Measurements from ENCODE around the gene LBX1. TPM values are rescaled to one million over a fixed set of nuclear protein-coding genes. Genes with fewer than 3 reads are reported as not detected.

LBX1 gene
- total RNA-seq, 4 donors from 2014 or later, result not detected

DNA sequence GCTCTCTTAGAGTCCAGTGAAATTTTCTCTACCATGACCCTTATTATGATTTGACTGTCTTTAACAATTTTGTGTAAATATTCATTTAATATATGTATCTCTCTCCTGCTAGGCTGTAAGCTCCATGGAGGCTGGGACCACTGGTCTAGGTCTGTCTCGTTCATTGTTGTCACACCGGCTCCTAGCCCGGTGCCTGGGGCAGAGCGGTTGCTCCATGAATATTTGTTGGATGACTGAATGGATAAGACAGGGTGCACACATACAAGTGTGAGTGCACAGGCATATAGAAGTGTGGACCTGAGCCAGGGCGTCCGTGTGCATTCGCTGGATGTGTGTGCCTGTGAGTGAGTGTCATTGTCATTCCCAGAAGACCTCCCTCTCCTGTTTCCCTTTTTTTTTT lies 20.9 kb upstream of the LBX1 start:
- Histone ChIP-seq H3K4me3 (no peak overlapping the region), H3K36me3 (no peaks in the 10 kb centered on the region), H3K27me3 (peaks cover 65% of the 10 kb centered on the region), H3K9me3 (no peaks in the 10 kb centered on the region), H3K4me1 (no peaks in the 10 kb centered on the region), H3K27ac (no peak overlapping the region)
- no peak for TF ChIP-seq POLR2AphosphoS5 (IDR thresholded peaks at IDR 0.05)
- no peak for TF ChIP-seq POLR2A (IDR thresholded peaks at IDR 0.05)
- 65% methylated on average over 7 of the region's 7 CpGs for WGBS
- no peak for DNase-seq (ENCODE audit: low spot score in 2 of 2)

DNA sequence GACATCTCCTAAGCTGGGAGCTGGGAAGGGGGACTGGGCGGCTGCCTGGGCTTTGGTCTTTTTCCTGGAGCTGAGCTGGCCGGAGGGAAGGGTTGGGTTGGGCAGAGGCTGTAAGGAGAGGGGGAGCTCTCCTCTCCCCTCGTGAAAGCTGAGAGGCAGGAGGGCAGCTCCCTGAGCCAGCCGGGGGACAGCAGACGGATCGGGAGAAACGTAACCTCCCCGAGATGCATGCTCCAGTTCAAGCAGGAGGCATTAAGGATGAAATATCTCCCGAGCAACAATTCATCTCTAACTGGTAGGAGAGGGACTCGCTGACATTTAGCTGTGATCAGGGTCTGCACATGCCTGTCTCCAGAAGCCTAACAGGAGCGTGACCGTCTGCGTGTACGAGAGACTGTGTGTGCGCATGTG lies 19.9 kb upstream of the LBX1 start:
- no peak overlapping the region for H3K27ac ChIP-seq
- H3K4me1 ChIP-seq, result no peaks in the 10 kb centered on the region
- TF ChIP-seq POLR2A (IDR thresholded peaks at IDR 0.05) (no peak), EP300 (IDR thresholded peaks at IDR 0.05) (no peak), POLR2AphosphoS5 (IDR thresholded peaks at IDR 0.05) (no peak)
- TF ChIP-seq, protein P1, sequence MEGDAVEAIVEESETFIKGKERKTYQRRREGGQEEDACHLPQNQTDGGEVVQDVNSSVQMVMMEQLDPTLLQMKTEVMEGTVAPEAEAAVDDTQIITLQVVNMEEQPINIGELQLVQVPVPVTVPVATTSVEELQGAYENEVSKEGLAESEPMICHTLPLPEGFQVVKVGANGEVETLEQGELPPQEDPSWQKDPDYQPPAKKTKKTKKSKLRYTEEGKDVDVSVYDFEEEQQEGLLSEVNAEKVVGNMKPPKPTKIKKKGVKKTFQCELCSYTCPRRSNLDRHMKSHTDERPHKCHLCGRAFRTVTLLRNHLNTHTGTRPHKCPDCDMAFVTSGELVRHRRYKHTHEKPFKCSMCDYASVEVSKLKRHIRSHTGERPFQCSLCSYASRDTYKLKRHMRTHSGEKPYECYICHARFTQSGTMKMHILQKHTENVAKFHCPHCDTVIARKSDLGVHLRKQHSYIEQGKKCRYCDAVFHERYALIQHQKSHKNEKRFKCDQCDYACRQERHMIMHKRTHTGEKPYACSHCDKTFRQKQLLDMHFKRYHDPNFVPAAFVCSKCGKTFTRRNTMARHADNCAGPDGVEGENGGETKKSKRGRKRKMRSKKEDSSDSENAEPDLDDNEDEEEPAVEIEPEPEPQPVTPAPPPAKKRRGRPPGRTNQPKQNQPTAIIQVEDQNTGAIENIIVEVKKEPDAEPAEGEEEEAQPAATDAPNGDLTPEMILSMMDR (IDR thresholded peaks at IDR 0.05), result no peak
- no peak for DNase-seq (ENCODE audit: low spot score in 2 of 2)
- no peaks in the 10 kb centered on the region for H3K9me3 ChIP-seq
- peaks cover 65% of the 10 kb centered on the region for H3K27me3 ChIP-seq
- 30% methylated on average over 15 of the region's 15 CpGs for WGBS
- H3K36me3 ChIP-seq, result no peaks in the 10 kb centered on the region
- H3K4me3 ChIP-seq, result no peak overlapping the region

DNA sequence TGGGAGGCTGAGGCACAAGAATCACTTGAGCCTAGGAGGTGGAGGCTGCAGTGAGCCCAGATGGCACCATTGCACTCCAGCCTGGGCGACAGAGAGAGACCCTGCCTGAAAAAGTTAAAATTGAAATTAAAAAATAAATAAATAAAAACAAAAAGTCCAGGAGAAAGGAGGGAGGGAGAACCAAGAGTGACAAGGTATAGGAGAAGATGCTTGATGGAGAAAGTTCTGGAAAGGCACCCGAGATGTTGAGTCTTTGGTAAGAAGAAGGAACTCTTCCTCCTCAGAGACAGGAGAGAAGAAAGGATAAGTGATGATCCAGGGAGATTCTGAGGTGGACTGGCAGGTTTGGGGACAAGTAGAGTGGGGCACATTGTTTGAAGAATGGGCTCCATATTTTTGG lies 17.4 kb upstream of the LBX1 start:
- 91% methylated on average over 2 of the region's 2 CpGs for whole genome bisulfite sequencing
- H3K27ac ChIP-seq, result no peak overlapping the region
- H3K27me3 ChIP-seq, result peaks cover 73% of the 10 kb centered on the region
- no peaks in the 10 kb centered on the region for H3K4me1 ChIP-seq
- H3K36me3 ChIP-seq, result no peaks in the 10 kb centered on the region
- H3K9me3 ChIP-seq, result no peaks in the 10 kb centered on the region
- no peak for DNase-seq (ENCODE audit: low spot score in 2 of 2)
- no peak for TF ChIP-seq POLR2A (IDR thresholded peaks at IDR 0.05)
- no peak for TF ChIP-seq EP300 (IDR thresholded peaks at IDR 0.05)
- TF ChIP-seq, protein P1 (IDR thresholded peaks at IDR 0.05), result no peak
- no peak for TF ChIP-seq POLR2AphosphoS5 (IDR thresholded peaks at IDR 0.05)
- H3K4me3 ChIP-seq, result no peak overlapping the region

DNA sequence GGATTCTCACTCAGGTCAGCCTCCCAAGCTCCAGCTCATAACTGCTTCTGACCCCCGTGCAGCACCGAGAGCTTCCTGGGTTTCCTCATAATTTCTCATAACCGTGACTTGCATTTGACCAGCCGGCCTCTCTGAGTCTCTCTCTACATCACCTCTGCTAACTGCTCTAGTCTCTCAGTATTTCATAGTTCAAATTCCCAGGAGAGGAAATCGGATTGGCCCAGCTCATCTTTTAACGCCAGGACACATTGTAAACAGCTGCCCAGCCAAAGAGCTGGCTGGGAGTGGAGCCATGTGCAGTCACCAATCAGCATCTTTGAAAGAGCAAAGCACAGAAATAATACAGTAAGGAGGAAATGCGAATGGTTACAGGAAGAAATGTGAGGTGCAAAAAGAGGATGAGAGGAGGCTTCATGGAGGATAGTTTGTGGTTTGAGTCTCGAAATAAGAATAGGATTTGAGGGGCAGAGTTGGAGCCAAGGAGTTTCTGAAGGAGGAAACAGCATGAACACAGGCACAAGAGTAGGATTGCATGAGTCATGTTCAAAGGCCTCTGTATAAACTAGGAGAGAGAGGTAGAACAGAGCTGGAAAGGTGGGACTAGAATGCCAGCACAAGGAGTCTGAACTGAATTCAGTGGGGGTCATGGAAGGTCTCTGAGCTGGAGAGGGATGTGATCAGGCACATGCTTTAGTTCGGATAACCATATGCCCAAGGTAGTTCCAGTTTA lies 15.2 kb upstream of the LBX1 start:
- 54% methylated on average over 9 of the region's 9 CpGs for WGBS

DNA sequence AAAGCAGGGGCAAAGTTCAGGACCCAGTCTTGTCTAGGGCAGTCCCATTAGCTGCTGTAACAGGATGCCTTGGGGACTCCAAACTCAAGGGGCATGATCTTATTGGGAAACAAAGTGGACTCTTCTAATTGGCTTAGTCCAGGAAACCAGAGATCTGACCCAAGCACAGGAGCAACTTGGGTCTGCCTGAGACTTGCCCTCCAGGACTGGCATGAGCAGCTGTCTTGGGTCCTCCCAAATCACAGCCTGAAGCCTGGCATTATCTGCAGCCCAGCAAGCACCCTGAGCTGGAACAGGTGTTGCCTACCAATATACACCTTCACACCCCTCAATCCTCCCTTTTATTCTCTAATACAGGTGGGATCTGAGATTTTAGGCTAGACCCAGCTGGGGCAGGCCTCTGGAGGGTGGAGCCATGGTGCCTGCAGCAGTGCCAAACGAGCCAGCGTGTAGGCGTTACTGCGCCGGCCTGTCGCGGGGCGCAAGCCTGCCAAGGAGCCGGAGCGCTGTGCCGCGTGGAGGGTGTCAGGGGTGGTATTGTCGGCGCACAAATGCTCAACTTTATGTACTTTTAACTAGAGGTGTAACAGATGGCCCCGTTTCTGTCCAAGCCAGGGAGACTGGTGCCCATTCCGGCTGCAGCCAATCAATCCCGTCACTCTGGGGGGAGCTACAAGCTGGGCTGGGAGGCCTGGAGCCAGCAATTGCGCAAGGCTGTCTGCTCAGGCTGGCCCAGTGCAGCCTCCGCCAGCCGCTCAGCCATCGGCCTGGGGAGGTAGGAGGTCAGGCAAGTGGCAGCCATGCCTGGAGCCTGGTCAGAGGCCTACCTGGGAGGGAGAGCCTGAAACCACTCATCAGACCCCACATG lies 12.8 kb upstream of the LBX1 start:
- H3K36me3 ChIP-seq, result no peaks in the 10 kb centered on the region
- no peak for TF ChIP-seq POLR2AphosphoS5 (IDR thresholded peaks at IDR 0.05)
- TF ChIP-seq EP300 (IDR thresholded peaks at IDR 0.05), result no peak
- TF ChIP-seq, protein P1 (IDR thresholded peaks at IDR 0.05), result no peak
- TF ChIP-seq POLR2A (IDR thresholded peaks at IDR 0.05), result no peak
- H3K9me3 ChIP-seq, result no peaks in the 10 kb centered on the region
- WGBS, result 81% methylated on average over 21 of the region's 21 CpGs
- no peak overlapping the region for H3K4me3 ChIP-seq
- no peak overlapping the region for H3K27ac ChIP-seq
- H3K27me3 ChIP-seq, result peaks cover 75% of the 10 kb centered on the region
- DNase-seq (ENCODE audit: low spot score in 2 of 2), result no peak
- peaks cover 2% of the 10 kb centered on the region for H3K4me1 ChIP-seq

More for the DNA sequence above, 15.2 kb upstream of the LBX1 start:
- Histone ChIP-seq H3K4me1 (no peaks in the 10 kb centered on the region), H3K9me3 (no peaks in the 10 kb centered on the region), H3K27ac (no peak overlapping the region), H3K4me3 (no peak overlapping the region), H3K36me3 (no peaks in the 10 kb centered on the region), H3K27me3 (peaks cover 71% of the 10 kb centered on the region)
- DNase-seq (ENCODE audit: low spot score in 2 of 2), result no peak
- TF ChIP-seq, protein P1 (IDR thresholded peaks at IDR 0.05), result no peak
- TF ChIP-seq EP300 (IDR thresholded peaks at IDR 0.05), result no peak
- no peak for TF ChIP-seq POLR2A (IDR thresholded peaks at IDR 0.05)
- TF ChIP-seq POLR2AphosphoS5 (IDR thresholded peaks at IDR 0.05), result no peak
